Chondrocyte (in vitro differentiated cells): ENCODE measurements around the gene MAPK4. TPM values are rescaled to one million over a fixed set of nuclear protein-coding genes. Genes with fewer than 3 reads are reported as not detected.

Experiments used
- DNase-seq: peaks from one replicate; pipeline ENCODE4 v3.0.0; 2021; ENCODE audit warnings: mixed read lengths, low spot score
- H3K27ac Mint-ChIP-seq: one replicate; pipeline ENCODE4 v1.8.0; 2021; ENCODE audit warnings: mild to moderate bottlenecking, moderate library complexity, mixed read lengths; ENCODE audit not compliant: unreplicated experiment
- H3K27me3 Mint-ChIP-seq: 2 replicates; pipeline ENCODE4 v1.8.0; 2021; ENCODE audit warnings: low read depth, mixed read lengths
- H3K36me3 Mint-ChIP-seq: 2 replicates; pipeline ENCODE4 v1.8.0; 2021; ENCODE audit warnings: low read depth, mixed read lengths
- H3K4me1 Mint-ChIP-seq: 2 replicates; pipeline ENCODE4 v1.8.0; 2021; ENCODE audit warnings: low read depth, mild to moderate bottlenecking, mixed read lengths
- H3K4me3 Mint-ChIP-seq: one replicate; pipeline ENCODE4 v1.8.0; 2021; ENCODE audit warnings: mild to moderate bottlenecking, moderate library complexity, mixed read lengths; ENCODE audit not compliant: unreplicated experiment
- H3K9me3 Mint-ChIP-seq: 2 replicates; pipeline ENCODE4 v1.8.0; 2021; ENCODE audit warnings: low read depth, mixed read lengths
- total RNA-seq: library from RNA; stranded (reverse); gene quantifications from 3 replicates; pipeline ENCODE4 v1.2.1, GENCODE V29; 2021
- TF ChIP-seq, protein P1 (sequence below): fragments of 200-600 bp; sonication (generic); IDR thresholded peaks from 2 replicates; pipeline ENCODE4 v1.5.0; 2021; ENCODE audit warnings: antibody characterized with exemption, mild to moderate bottlenecking, moderate library complexity

MAPK4 gene
- total RNA-seq, 1 donor from 2014 or later: 0.30 TPM

DNA sequence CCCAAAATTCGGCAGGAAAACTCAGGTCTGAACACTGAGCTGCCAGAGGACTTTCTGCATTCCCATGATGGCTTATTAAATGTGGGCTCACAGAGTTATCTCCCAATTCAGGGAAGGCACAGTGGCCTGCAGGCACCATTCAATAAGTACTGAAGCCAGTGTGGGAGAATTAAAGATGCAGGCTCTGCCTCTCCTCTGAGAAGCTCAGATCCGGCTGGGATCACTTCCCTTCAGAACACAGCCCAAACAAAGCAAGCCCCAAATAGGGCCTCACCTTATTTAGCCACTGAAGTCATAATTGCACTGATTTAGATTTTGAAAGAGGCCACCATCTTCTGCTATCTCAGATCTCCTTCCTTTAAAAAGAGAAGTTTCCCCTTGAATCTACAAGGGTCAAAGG is 94.3 kb downstream of the MAPK4 start:
- no peaks in the 10 kb centered on the region for H3K36me3 Mint-ChIP-seq
- H3K4me3 Mint-ChIP-seq: no peak overlapping the region
- peaks cover 9% of the 10 kb centered on the region for H3K27me3 Mint-ChIP-seq
- no peak overlapping the region for H3K27ac Mint-ChIP-seq
- H3K4me1 Mint-ChIP-seq: peaks cover 3% of the 10 kb centered on the region
- no peaks in the 10 kb centered on the region for H3K9me3 Mint-ChIP-seq
- TF ChIP-seq, protein P1, sequence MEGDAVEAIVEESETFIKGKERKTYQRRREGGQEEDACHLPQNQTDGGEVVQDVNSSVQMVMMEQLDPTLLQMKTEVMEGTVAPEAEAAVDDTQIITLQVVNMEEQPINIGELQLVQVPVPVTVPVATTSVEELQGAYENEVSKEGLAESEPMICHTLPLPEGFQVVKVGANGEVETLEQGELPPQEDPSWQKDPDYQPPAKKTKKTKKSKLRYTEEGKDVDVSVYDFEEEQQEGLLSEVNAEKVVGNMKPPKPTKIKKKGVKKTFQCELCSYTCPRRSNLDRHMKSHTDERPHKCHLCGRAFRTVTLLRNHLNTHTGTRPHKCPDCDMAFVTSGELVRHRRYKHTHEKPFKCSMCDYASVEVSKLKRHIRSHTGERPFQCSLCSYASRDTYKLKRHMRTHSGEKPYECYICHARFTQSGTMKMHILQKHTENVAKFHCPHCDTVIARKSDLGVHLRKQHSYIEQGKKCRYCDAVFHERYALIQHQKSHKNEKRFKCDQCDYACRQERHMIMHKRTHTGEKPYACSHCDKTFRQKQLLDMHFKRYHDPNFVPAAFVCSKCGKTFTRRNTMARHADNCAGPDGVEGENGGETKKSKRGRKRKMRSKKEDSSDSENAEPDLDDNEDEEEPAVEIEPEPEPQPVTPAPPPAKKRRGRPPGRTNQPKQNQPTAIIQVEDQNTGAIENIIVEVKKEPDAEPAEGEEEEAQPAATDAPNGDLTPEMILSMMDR: no peak
- no peak for DNase-seq

DNA sequence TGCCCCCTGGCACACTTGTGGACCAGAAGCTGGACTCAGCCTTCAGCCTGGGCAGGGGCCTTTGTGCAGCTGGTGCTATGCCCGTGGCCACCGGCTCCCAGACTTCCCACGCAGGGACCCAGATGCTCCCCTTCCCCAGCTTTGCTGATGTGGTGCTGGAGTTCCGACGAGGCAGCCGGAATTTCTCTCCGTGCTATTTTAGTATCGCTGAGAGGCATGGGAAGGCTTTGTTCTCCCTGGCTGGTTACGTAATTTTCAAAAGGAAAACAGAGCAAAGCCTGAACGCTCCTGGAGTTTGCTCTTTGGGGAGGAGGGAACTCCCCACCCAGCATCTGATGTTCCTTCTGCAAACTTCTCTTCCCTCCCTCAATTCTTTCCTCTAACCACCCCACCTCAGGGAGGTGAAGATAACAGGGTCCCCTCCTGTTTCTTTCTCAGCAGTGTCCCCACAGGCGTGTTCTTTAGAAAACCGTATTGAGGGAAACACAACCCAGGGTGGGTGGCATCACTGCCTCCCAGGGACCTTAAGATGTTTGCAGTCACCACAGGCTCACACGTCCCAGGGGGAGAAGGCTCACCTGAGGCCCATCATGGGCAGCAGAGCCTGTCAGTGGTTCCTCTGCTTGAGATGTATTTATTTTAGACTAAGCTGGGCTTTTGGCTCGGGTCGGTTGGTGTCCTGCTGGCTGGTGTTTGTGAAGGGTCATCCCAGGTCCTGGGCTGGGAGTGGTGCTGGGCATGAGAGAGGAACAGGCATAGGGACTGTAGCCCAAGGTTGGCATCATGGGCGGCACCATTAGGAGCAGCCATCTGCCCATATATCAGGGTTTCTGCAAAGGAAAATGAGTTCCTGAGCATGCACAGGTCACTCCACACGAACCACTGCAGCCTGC is 95.0 kb downstream of the MAPK4 start:
- DNase-seq: no peak
- no peak overlapping the region for H3K27ac Mint-ChIP-seq
- peaks cover 3% of the 10 kb centered on the region for H3K4me1 Mint-ChIP-seq
- H3K36me3 Mint-ChIP-seq: no peaks in the 10 kb centered on the region
- H3K9me3 Mint-ChIP-seq: no peaks in the 10 kb centered on the region
- peaks cover 9% of the 10 kb centered on the region for H3K27me3 Mint-ChIP-seq
- H3K4me3 Mint-ChIP-seq: no peak overlapping the region
- TF ChIP-seq, protein P1: no peak

DNA sequence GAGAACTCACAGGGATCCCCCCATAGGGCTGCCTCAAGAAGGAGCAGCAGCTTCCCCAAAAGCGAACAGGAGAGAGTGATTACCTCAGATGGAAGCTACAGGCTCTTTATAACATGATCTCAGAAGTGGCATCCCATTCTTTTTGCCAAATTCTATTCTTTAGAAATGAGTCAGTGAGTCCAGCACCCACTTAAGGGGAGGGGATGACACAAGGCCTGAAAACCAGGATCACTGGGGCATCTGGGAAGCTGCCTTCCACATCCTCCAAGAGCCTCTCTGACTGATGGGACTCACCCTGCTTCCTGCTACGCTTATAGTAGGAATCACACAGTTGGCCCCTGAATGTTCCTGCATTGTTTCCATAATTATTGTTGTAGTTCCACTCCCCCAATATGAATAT is 96.5 kb downstream of the MAPK4 start:
- Mint-ChIP-seq H3K27me3 (peaks cover 10% of the 10 kb centered on the region), H3K4me1 (peaks cover 3% of the 10 kb centered on the region), H3K36me3 (no peaks in the 10 kb centered on the region), H3K9me3 (no peaks in the 10 kb centered on the region), H3K27ac (no peak overlapping the region), H3K4me3 (no peak overlapping the region)
- no peak for DNase-seq
- TF ChIP-seq, protein P1: no peak

DNA sequence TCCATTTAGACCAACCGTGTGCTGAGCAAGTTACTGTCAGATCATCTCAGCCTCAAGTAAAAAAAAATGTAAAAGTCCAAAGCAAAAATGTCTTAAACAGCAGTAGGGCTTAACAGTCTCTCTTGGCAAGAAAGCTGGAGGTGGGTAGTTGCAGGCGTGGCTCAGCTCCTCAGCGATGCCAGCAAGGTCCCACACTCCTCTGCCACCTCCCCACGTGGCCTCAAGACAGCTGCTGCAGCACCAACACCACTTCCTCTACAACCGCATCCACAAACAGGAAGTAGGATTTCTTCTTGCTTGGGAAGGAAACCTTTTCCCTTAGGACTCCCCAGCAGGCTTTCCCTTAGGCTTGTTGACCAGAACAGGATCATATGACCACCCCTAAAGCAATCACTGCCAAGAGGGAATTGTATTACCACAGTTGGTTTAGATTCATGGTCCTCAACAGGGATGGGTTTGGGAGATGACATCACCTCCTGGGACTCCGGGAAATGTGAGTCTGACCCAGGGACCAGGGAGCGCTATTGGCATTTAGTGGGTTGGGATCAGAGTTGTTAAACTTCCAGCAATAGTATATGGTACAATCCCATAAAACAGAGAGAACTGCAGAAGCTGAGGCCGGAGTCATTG is 97.1 kb downstream of the MAPK4 start:
- H3K27ac Mint-ChIP-seq: no peak overlapping the region
- no peak for DNase-seq
- TF ChIP-seq, protein P1: no peak
- H3K27me3 Mint-ChIP-seq: peaks cover 10% of the 10 kb centered on the region
- peaks cover 3% of the 10 kb centered on the region for H3K4me1 Mint-ChIP-seq
- no peak overlapping the region for H3K4me3 Mint-ChIP-seq
- H3K36me3 Mint-ChIP-seq: no peaks in the 10 kb centered on the region
- H3K9me3 Mint-ChIP-seq: peaks cover 2% of the 10 kb centered on the region

DNA sequence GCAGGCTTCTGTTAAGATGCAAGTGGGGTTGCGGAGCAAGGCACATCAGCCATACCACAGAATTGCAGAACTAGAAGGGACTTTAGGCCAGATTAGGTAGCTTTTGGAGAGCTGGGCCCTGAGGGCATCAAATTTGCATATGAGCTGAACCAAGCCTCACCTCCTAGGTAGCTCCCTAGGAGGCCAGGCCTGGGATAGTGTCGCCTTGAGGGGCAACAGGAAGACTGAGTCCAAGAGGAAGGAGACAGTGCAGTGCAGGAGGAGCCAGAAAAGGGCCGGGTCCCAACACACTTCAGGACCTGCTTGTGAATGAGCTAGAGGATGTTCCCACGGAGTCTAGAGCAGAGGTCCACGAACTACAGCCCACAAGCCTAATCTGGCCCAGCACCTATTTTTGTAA is 98.7 kb downstream of the MAPK4 start:
- no peak for DNase-seq
- Mint-ChIP-seq H3K27ac (no peak overlapping the region), H3K27me3 (peaks cover 5% of the 10 kb centered on the region), H3K4me1 (peaks cover 3% of the 10 kb centered on the region), H3K4me3 (no peak overlapping the region), H3K9me3 (peaks cover 5% of the 10 kb centered on the region), H3K36me3 (no peaks in the 10 kb centered on the region)
- TF ChIP-seq, protein P1: no peak
